HUES64 (cell line): ENCODE data around the gene ERV3-1. TPM values are rescaled to one million over a fixed set of nuclear protein-coding genes. Genes with fewer than 3 reads are reported as not detected.
"Not testable (repeated sequence)": the region's sequence is repeated elsewhere in the genome, so short reads cannot be mapped to it uniquely, and the experiment has no call there.

Experiments used
- H3K27ac ChIP-seq: 2 replicates; pipeline ENCODE4 v1.7.0; 2013; ENCODE audit warnings: low read depth, low read length, inconsistent platforms
- H3K27me3 ChIP-seq: 2 replicates; pipeline ENCODE4 v1.6.1; 2013; ENCODE audit warnings: mild to moderate bottlenecking, low read length; ENCODE audit not compliant: insufficient read depth
- H3K36me3 ChIP-seq: 2 replicates; pipeline ENCODE4 v1.6.1; 2013; ENCODE audit warnings: mild to moderate bottlenecking, low read length; ENCODE audit not compliant: insufficient read depth
- H3K4me1 ChIP-seq: 2 replicates; pipeline ENCODE4 v1.6.1; 2013; ENCODE audit warnings: mild to moderate bottlenecking, low read length, moderate library complexity; ENCODE audit not compliant: insufficient read depth
- H3K4me3 ChIP-seq: 2 replicates; pipeline ENCODE4 v1.5.1; 2013; ENCODE audit warnings: mild to moderate bottlenecking, low read length, moderate library complexity
- H3K9ac ChIP-seq: 2 replicates; pipeline ENCODE4 v1.6.1; 2013; ENCODE audit warnings: mild to moderate bottlenecking, low read depth, low read length
- H3K9me3 ChIP-seq: 2 replicates; pipeline ENCODE4 v1.6.1; 2013; ENCODE audit warnings: low read depth, low read length; ENCODE audit not compliant: insufficient read depth
- WGBS: fragments of 150-250, 120-280 bp; methylation state at CpG from one replicate; pipeline ENCODE4 v1.1.7; 2013; ENCODE audit warnings: missing lambda C conversion rate; 5-methylcytosine and 5-hydroxymethylcytosine counted together
- polyA plus RNA-seq, 2 experiments: library from polyadenylated mRNA; stranded (reverse); fragments of 50-300 nt; gene quantifications; one replicate each; pipeline ENCODE4 v1.2.3, GENCODE V29; 2013

The ERV3-1 gene, protein sequence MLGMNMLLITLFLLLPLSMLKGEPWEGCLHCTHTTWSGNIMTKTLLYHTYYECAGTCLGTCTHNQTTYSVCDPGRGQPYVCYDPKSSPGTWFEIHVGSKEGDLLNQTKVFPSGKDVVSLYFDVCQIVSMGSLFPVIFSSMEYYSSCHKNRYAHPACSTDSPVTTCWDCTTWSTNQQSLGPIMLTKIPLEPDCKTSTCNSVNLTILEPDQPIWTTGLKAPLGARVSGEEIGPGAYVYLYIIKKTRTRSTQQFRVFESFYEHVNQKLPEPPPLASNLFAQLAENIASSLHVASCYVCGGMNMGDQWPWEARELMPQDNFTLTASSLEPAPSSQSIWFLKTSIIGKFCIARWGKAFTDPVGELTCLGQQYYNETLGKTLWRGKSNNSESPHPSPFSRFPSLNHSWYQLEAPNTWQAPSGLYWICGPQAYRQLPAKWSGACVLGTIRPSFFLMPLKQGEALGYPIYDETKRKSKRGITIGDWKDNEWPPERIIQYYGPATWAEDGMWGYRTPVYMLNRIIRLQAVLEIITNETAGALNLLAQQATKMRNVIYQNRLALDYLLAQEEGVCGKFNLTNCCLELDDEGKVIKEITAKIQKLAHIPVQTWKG
- 8.3 TPM for polyA plus RNA-seq (2013, experiment 1 of 2)
- polyA plus RNA-seq (2013, experiment 2 of 2), result 9.8 TPM

DNA sequence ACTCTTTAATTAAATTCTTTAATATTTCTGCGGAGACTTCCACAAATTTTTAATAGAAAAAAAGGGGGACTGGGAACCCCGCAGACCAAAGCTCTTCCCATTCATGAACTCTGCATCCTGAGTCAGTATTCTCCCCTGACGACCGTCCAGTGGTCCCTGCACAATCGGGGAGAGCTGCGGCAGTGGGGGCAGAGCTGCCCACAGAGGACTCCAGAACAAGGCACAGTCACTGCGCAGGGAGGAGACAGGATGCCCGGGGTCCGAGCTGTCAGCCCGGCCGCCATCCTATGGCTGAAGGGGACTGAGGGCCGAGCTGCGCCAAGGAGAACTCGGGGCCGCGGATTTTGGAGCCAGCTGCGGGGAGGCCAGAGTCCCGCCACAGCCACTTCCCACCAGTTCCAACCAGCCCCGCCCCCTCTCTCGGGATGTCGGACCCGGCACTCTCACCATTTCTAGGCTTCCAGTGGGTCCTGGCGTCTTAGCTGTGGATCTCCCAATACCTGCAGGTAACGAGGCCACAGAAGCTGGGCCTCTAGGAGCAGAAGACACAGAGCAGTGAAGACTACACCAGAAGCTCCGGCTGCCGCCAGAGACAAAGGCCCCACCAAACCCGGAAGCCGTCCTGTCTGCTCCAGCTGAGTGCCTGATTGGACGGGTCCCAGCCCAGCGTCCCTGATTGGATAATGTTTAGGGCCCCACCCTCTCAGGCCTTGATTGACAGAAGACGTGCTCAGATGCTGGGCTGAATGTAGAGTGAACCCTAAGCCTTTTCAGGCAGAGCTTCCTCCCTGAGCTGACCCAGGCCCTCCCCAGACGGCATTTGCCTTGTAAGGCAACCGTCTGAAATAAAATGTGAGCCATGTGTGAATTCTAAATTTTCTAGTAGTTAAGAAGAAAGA, at the start of gene ERV3-1:
Gene ERV3-1 (minus strand): TSS at position 594 of the 899 bp plus-strand sequence. CDS start 13,661 bp downstream, outside the sequence.
- peaks cover 12% of the 10 kb centered on the region for H3K36me3 ChIP-seq
- no peaks in the 10 kb centered on the region for H3K27me3 ChIP-seq
- H3K4me1 ChIP-seq, result peaks cover 9% of the 10 kb centered on the region
- peak within 1 kb of the TSS; percentile 88 for H3K27ac ChIP-seq
- peak within 1 kb of the TSS; percentile 91 for H3K4me3 ChIP-seq
- H3K9ac ChIP-seq, result peak within 1 kb of the TSS; percentile 92
- H3K9me3 ChIP-seq, result peaks cover 4% of the 10 kb centered on the region; the same call in 1 of the 2 replicates
- WGBS, result under 1% methylated on average over 33 of the region's 33 CpGs

GRCh38 chr7:65055786-65056185, 49.3 kb upstream of the ERV3-1 start:
- H3K4me1 ChIP-seq, result not testable (repeated sequence)

GRCh38 chr7:65054466-65054994, 48.0 kb upstream of the ERV3-1 start:
- not testable (repeated sequence) for H3K4me3 ChIP-seq, H3K9ac ChIP-seq, H3K36me3 ChIP-seq, H3K9me3 ChIP-seq, H3K4me1 ChIP-seq, H3K27me3 ChIP-seq, H3K27ac ChIP-seq
- 100% methylated on average over 1 of the region's 2 CpGs for WGBS

More at GRCh38 chr7:65055786-65056185, 49.3 kb upstream of the ERV3-1 start:
- not testable (repeated sequence) for H3K9me3 ChIP-seq, H3K27ac ChIP-seq, H3K4me3 ChIP-seq, H3K27me3 ChIP-seq, H3K9ac ChIP-seq, H3K36me3 ChIP-seq
- WGBS, result 96% methylated on average over 3 of the region's 4 CpGs

- not testable (repeated sequence) for H3K27me3 ChIP-seq, H3K36me3 ChIP-seq
Observed at GRCh38 chr7:65051654-65052053, 45.2 kb upstream of the ERV3-1 start.

DNA sequence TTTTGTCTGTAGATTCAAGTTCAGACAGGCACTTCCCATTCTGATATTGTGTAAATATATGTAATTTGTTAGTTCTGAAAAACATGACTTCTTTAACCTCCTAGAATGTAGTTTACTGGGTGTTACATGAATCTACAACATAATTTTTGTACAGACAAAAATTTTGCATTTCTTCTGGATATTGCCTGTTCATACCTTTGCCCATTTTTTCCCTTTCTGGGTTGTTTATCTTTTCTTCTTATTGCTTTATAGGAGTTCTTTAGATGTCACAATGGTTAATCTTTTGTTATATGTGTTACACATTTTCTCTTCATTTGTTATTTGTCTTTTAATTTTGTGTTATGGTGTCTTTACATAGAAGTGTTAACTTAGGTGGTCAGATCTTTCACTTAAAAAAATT, 44.7 kb upstream of the ERV3-1 start:
- not testable (repeated sequence) for H3K9ac ChIP-seq, H3K36me3 ChIP-seq, H3K27ac ChIP-seq, H3K4me1 ChIP-seq, H3K4me3 ChIP-seq, H3K9me3 ChIP-seq, H3K27me3 ChIP-seq

More at GRCh38 chr7:65051654-65052053, 45.2 kb upstream of the ERV3-1 start:
- H3K4me1 ChIP-seq, H3K4me3 ChIP-seq, H3K9me3 ChIP-seq, H3K9ac ChIP-seq, H3K27ac ChIP-seq: not testable (repeated sequence)
- no CpG with 5 or more reads among the region's 3 CpGs for WGBS

DNA sequence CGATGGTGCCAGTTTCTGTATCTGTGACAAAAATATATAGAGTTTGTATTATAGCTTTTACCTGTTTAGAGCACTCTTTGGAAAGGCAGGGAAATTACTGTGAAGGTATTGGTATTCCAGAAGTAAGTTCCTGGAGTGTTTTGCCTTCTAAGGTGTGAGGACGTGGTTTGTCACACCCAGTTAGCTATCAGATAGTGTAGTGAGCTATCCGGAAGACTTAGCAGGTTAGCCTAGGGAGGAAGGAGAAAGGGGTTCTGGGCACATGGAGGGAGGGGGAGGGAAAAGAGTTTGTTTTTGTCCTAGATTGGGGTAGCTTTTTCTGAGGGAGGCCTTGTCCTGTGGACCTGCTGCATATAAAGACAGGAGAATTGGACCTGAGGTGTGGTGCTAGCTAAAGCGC, 39.8 kb upstream of the ERV3-1 start:
- not testable (repeated sequence) for H3K9me3 ChIP-seq, H3K4me3 ChIP-seq, H3K27ac ChIP-seq, H3K4me1 ChIP-seq, H3K9ac ChIP-seq, H3K36me3 ChIP-seq, H3K27me3 ChIP-seq
- 90% methylated on average over 4 of the region's 4 CpGs for WGBS

DNA sequence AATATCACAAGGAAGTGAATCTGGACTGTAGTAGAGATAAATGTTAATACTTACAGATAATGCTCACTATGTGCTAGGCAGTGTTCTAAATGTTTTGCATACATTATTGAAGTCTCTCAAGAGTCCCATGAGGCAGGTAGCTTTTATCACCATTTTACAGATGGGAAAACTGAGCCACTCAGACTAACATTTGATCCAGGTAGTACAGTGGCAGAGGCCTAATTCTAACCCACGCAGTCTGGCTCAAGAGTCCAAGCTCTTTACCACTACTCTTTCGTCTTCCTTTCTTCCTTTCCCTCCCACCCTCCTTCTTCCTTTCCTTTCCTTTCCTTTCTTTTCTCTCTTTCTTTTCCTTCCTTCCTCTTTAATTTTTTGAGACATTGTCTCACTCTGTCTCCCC, 39.1 kb upstream of the ERV3-1 start:
- H3K4me3 ChIP-seq, H3K27ac ChIP-seq, H3K4me1 ChIP-seq, H3K36me3 ChIP-seq, H3K27me3 ChIP-seq, H3K9ac ChIP-seq, H3K9me3 ChIP-seq: not testable (repeated sequence)
- 66% methylated on average over 2 of the region's 2 CpGs for WGBS

- not testable (repeated sequence) for H3K9me3 ChIP-seq, H3K27me3 ChIP-seq, H3K36me3 ChIP-seq, H3K4me1 ChIP-seq
- WGBS, result under 1% methylated on average over 30 of the region's 35 CpGs
- peak overlapping the region; percentile 73 for H3K9ac ChIP-seq
- H3K4me3 ChIP-seq, result peak overlapping the region; percentile 75
- H3K27ac ChIP-seq, result peak overlapping the region; percentile 53; the same call in 1 of the 2 replicates
Observed at GRCh38 chr7:65038767-65039166, 32.3 kb upstream of the ERV3-1 start.

DNA sequence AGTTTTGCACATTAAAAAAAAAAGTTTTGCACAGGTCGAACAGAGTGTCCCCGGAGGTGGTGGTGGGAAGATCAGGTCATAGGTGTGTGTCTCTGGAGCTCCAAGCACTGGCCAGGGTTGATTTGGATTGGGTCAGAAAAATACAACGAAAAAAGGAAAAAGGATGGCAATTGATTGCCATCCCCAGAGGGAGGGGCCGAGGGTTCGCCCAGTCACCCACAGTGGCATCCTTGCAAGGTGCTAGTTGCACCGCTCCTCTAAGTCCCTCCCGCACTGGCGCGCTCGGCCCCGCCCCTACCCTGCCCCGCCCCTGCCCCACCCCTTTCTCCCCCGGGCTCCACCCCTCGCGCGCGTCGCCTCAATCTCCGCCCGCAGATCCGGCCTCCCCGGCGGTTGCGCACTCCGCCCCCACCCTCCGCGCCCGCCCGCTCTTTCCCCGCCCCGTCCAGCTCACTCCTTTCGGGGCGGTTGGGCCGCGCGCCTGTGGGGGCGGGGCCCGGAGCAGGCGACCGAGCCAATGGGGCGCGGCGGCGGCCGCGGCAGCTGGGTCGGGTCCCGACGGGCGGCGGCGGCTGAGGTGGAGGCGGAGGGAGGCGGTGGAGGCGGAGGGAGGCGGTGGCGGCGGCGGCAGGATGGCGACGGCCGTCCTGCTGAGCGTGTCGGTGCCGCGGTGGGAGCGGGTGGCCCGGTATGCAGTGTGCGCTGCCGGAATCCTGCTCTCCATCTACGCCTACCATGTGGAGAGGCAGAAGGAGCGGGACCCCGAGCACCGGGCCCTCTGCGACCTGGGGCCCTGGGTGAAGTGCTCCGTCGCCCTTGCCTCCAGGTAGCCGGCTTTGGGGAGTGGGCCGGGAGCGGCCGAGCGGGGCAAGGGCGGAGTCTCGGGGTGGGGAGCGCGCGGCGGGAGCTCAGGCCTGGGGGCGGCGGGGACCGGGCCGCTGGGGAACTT, 31.5 kb upstream of the ERV3-1 start:
- peak overlapping the region; percentile 90; the same call in 1 of the 2 replicates for H3K27ac ChIP-seq

DNA sequence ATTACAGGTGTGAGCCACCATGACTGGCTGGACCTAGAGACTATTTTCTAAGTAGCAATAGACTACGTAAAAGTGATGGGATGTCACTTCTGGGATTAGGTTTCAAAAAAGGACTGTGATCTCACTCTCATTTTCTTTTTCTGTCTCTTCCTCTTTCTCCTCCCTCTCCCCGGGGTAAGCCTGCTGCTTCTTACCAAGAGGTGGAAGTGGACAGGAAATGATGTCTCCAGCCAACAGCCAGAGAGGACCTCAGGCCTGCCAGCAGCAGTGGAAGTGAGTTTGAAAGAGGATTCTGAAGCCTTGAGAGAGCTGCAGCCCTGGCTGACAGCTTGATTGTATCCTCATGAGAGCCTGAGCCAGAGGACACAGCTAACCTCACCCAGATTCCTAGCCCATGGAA, 30.0 kb upstream of the ERV3-1 start:
- H3K27ac ChIP-seq, H3K4me1 ChIP-seq, H3K4me3 ChIP-seq, H3K9ac ChIP-seq, H3K27me3 ChIP-seq, H3K9me3 ChIP-seq, H3K36me3 ChIP-seq: not testable (repeated sequence)
- WGBS, result 91% methylated on average over 1 of the region's 2 CpGs

More for the DNA sequence above, 31.5 kb upstream of the ERV3-1 start:
- Histone ChIP-seq H3K4me1 (peaks cover 9% of the 10 kb centered on the region), H3K36me3 (no peaks in the 10 kb centered on the region), H3K27me3 (no peaks in the 10 kb centered on the region), H3K9me3 (no peaks in the 10 kb centered on the region), H3K9ac (peak overlapping the region; percentile 92), H3K4me3 (peak overlapping the region; percentile 84)
- 2% methylated on average over 81 of the region's 92 CpGs for WGBS
